ENCODE results near the gene C10orf62. TPM values are rescaled to one million over a fixed set of nuclear protein-coding genes. Genes with fewer than 3 reads are reported as not detected.
A peak's percentile ranks its signal among the peaks of the same experiment; 100 is the strongest.

C10orf62 gene
- total RNA-seq (2021) (0.21 to 0.34 TPM in 2 of 3 replicates, not detected in the other), Bru-seq, nascent RNA (percentile 3 among the genes with signal in this experiment)
- long read RNA-seq, experiment 1: 0 reads
- long read RNA-seq, experiment 2: 0 reads
- long read RNA-seq, experiment 3: 0 reads

GRCh38 chr10:97589479-97589878 is at the start of gene C10orf62:
TSS of gene C10orf62 (plus strand) at chr10:97589721. CDS start at chr10:97589898, 177 bp downstream.
- DNase-seq (ENCODE audit: low spot score): no peak
- H3K4me3 Mint-ChIP-seq: no peak within 1 kb of the TSS
- H3K36me3 Mint-ChIP-seq: no peaks in the 10 kb centered on the region
- no peak for ATAC-seq
- TF ChIP-seq ZBTB43 (CRISPR knock-in tag; IDR thresholded peaks at IDR 0.05): no peak
- no peak for TF ChIP-seq EMX1 (CRISPR knock-in tag; IDR thresholded peaks at IDR 0.05)
- TF ChIP-seq MLX (CRISPR knock-in tag; IDR thresholded peaks at IDR 0.05): no peak
- no peak for TF ChIP-seq ELF4 (CRISPR knock-in tag; IDR thresholded peaks at IDR 0.05; ENCODE audit: low read depth)
- no peak for TF ChIP-seq FOXP1 (CRISPR knock-in tag; IDR thresholded peaks at IDR 0.05; ENCODE audit: borderline replicate concordance)
- TF ChIP-seq E2F4 (CRISPR knock-in tag; IDR thresholded peaks at IDR 0.05; ENCODE audit: borderline replicate concordance, low read depth): no peak
- no peak for TF ChIP-seq NR1H2 (CRISPR knock-in tag; IDR thresholded peaks at IDR 0.05)
- TF ChIP-seq JUN (CRISPR knock-in tag; IDR thresholded peaks at IDR 0.05): no peak
- no peak for TF ChIP-seq TEAD4 (CRISPR knock-in tag; IDR thresholded peaks at IDR 0.05)
- TF ChIP-seq NFYB (CRISPR knock-in tag; conservative IDR thresholded peaks at IDR 0.05; ENCODE audit: low read depth): no peak
- no peak for TF ChIP-seq ATF2 (CRISPR knock-in tag; IDR thresholded peaks at IDR 0.05; ENCODE audit: borderline replicate concordance, low read depth)
- no peak for TF ChIP-seq RELA (CRISPR knock-in tag; IDR thresholded peaks at IDR 0.05; ENCODE audit: borderline replicate concordance)
- no peak for TF ChIP-seq FOXP4 (CRISPR knock-in tag; IDR thresholded peaks at IDR 0.05)
- no peak for TF ChIP-seq TEAD1 (CRISPR knock-in tag; IDR thresholded peaks at IDR 0.05)
- no peak for TF ChIP-seq ZNF281 (CRISPR knock-in tag; IDR thresholded peaks at IDR 0.05)
- TF ChIP-seq NFATC4 (CRISPR knock-in tag; IDR thresholded peaks at IDR 0.05): no peak
- TF ChIP-seq ZNF219 (CRISPR knock-in tag; IDR thresholded peaks at IDR 0.05; ENCODE audit: borderline replicate concordance): no peak
- TF ChIP-seq HMGXB4 (CRISPR knock-in tag; IDR thresholded peaks at IDR 0.05): no peak
- TF ChIP-seq NR3C1 (CRISPR knock-in tag; conservative IDR thresholded peaks at IDR 0.05; ENCODE audit: low read depth): no peak
- TF ChIP-seq NFE2L1 (CRISPR knock-in tag; IDR thresholded peaks at IDR 0.05): no peak
- H3K4me1 Mint-ChIP-seq: no peaks in the 10 kb centered on the region
- ChIA-PET CTCF (interaction anchor here (3.4 kb wide), 1 partner anchor 18 kb away, joined by 15 read pairs; the partner anchor contains the start of gene ANKRD2), POLR2A (no interaction called here)
- no peaks in the 10 kb centered on the region for H3K27me3 Mint-ChIP-seq (ENCODE audit: low read depth)
- H3K9me3 Mint-ChIP-seq: no peaks in the 10 kb centered on the region
- H3K27ac Mint-ChIP-seq: no peak within 1 kb of the TSS

All from WTC11 (cell line).